HepG2 (cell line): ENCODE results near the gene ASB16. TPM values are rescaled to one million over a fixed set of nuclear protein-coding genes. Genes with fewer than 3 reads are reported as not detected.

Experiments
- ARNT2 ChIP-seq: sonication (generic); formaldehyde crosslinking; IDR thresholded peaks from 2 replicates; pipeline ENCODE4 v1.8.0; 2022; ENCODE audit warnings: mild to moderate bottlenecking, low read depth, missing genetic modification reagents, moderate library complexity
- ELF3 ChIP-seq: IDR thresholded peaks from 2 replicates; pipeline ENCODE4 v1.6.1; 2016; ENCODE audit warnings: missing genetic modification reagents, missing compliant biosample characterization
- ETS1 ChIP-seq: sonication (generic); formaldehyde crosslinking; IDR thresholded peaks from 2 replicates; pipeline ENCODE4 v1.4.0; 2020; ENCODE audit warnings: missing genetic modification reagents
- GMEB2 ChIP-seq: IDR thresholded peaks from 2 replicates; pipeline ENCODE4 v1.6.1; 2016; ENCODE audit warnings: missing biosample characterization, missing genetic modification reagents, low read depth
- GTF2F1 ChIP-seq: fragments of 150-350 bp; IDR thresholded peaks from 2 replicates; pipeline ENCODE4 v1.6.1; 2014; ENCODE audit warnings: low read length
- KDM5B ChIP-seq: sonication (generic); formaldehyde crosslinking; IDR thresholded peaks from 2 replicates; pipeline ENCODE4 v1.4.0; 2020; ENCODE audit warnings: missing genetic modification reagents, mild to moderate bottlenecking, borderline replicate concordance
- RBAK ChIP-seq: sonication (generic); formaldehyde crosslinking; IDR thresholded peaks from 2 replicates; pipeline ENCODE4 v1.5.1; 2020; ENCODE audit warnings: mild to moderate bottlenecking, missing genetic modification reagents
- SKI ChIP-seq: fragments of 450-650 bp; IDR thresholded peaks from one replicate; pipeline ENCODE4 v1.6.1; 2018; ENCODE audit warnings: mild to moderate bottlenecking; ENCODE audit not compliant: partially characterized antibody
- SMAD3 ChIP-seq: sonication (generic); formaldehyde crosslinking; IDR thresholded peaks from 2 replicates; pipeline ENCODE4 v1.4.0; 2020; ENCODE audit warnings: missing genetic modification reagents
- SMAD9 ChIP-seq: sonication (generic); formaldehyde crosslinking; IDR thresholded peaks from 2 replicates; pipeline ENCODE4 v1.5.1; 2020; ENCODE audit warnings: mild to moderate bottlenecking, missing genetic modification reagents
- SP2 ChIP-seq: sonication (generic); formaldehyde crosslinking; IDR thresholded peaks from 2 replicates; pipeline ENCODE4 v1.5.1; 2020; ENCODE audit warnings: mild to moderate bottlenecking, missing genetic modification reagents
- SUZ12 ChIP-seq: fragments of 150-350 bp; IDR thresholded peaks from 2 replicates; pipeline ENCODE4 v1.6.1; 2014; ENCODE audit warnings: low read depth, low read length
- TERF1 ChIP-seq: sonication (generic); formaldehyde crosslinking; IDR thresholded peaks from 2 replicates; pipeline ENCODE4 v1.8.0; 2022; ENCODE audit warnings: mild to moderate bottlenecking, missing genetic modification reagents, moderate library complexity
- THAP7 ChIP-seq: sonication (generic); formaldehyde crosslinking; IDR thresholded peaks from 2 replicates; pipeline ENCODE4 v1.8.1; 2023; ENCODE audit warnings: mild to moderate bottlenecking, missing genetic modification reagents
- TP53 ChIP-seq: sonication (generic); formaldehyde crosslinking; conservative IDR thresholded peaks from 2 replicates; pipeline ENCODE4 v1.4.0; 2020; ENCODE audit warnings: missing genetic modification reagents
- TRIM24 ChIP-seq: sonication (generic); formaldehyde crosslinking; IDR thresholded peaks from 2 replicates; pipeline ENCODE4 v1.8.0; 2022; ENCODE audit warnings: mild to moderate bottlenecking, missing genetic modification reagents
- ZMYM3 ChIP-seq: sonication (generic); formaldehyde crosslinking; IDR thresholded peaks from 2 replicates; pipeline ENCODE4 v1.5.1; 2020; ENCODE audit warnings: mild to moderate bottlenecking, missing genetic modification reagents
- ZNF10 ChIP-seq: sonication (generic); formaldehyde crosslinking; IDR thresholded peaks from 2 replicates; pipeline ENCODE4 v1.4.0; 2020; ENCODE audit warnings: mild to moderate bottlenecking, low read depth, missing genetic modification reagents, borderline replicate concordance
- ZNF275 ChIP-seq: sonication (generic); formaldehyde crosslinking; IDR thresholded peaks from 2 replicates; pipeline ENCODE4 v1.8.0; 2022; ENCODE audit warnings: missing genetic modification reagents, mild to moderate bottlenecking, inconsistent platforms, borderline replicate concordance
- ZNF512 ChIP-seq: sonication (generic); formaldehyde crosslinking; IDR thresholded peaks from 2 replicates; pipeline ENCODE4 v1.4.0; 2020; ENCODE audit warnings: mild to moderate bottlenecking, missing genetic modification reagents
- ZNF580 ChIP-seq: IDR thresholded peaks from 2 replicates; pipeline ENCODE4 v1.6.1; 2016; ENCODE audit warnings: low read depth, borderline replicate concordance
- ZNF644 ChIP-seq: IDR thresholded peaks from 2 replicates; pipeline ENCODE4 v1.6.1; 2016; ENCODE audit warnings: low read depth
- ZSCAN22 ChIP-seq: sonication (generic); formaldehyde crosslinking; IDR thresholded peaks from 2 replicates; pipeline ENCODE4 v1.4.0; 2020; ENCODE audit warnings: mild to moderate bottlenecking, missing genetic modification reagents
- polyA plus RNA-seq, 8 experiments: library from polyadenylated mRNA; depleted of rRNA in 3 of 8; stranded (reverse) in 7 of 8; unstranded in 1 of 8; fragments of >200 nt; fragmentation: Illumina TruSeq in 4 of 8; extraction: Trizol in 4 of 8; gene quantifications; 2 replicates each; pipeline versions ENCODE4 v1.2.1 to v1.2.3, GENCODE V29; 2011 to 2016; ENCODE audit warnings: low read depth in 4 of 8, missing spikeins in 1 of 8, mixed read lengths in 1 of 8; ENCODE audit not compliant: insufficient read depth in 1 of 8
- total RNA-seq, 5 experiments: library from RNA; depleted of rRNA; stranded (reverse); fragments of >200 nt; fragmentation: Illumina TruSeq; extraction: Trizol; gene quantifications; 2 replicates each; pipeline ENCODE4 v1.2.3, GENCODE V29; 2016; ENCODE audit warnings: low read depth in 1 of 5

ASB16 gene
- total and polyA plus RNA-seq, 2 of the 13 experiments (the other 11 are each of a cell fraction or from before 2014, with no cell fraction given): 0.07 TPM; not detected in 1

- no peak for TF ChIP-seq GMEB2 (CRISPR knock-in tag)
- peak; percentile 68 for TF ChIP-seq ELF3 (CRISPR knock-in tag)
- no peak; the same call in 1 of the 2 replicates for TF ChIP-seq THAP7
- TF ChIP-seq SKI: no peak
- peak; percentile 45; the same call in 1 of the 2 replicates for TF ChIP-seq ZNF580 (CRISPR knock-in tag)
- TF ChIP-seq TRIM24 (CRISPR knock-in tag): no peak
- TF ChIP-seq ZNF512 (CRISPR knock-in tag): no peak
- no peak; the same call in 1 of the 2 replicates for TF ChIP-seq ARNT2
- TF ChIP-seq KDM5B (CRISPR knock-in tag): no peak
- no peak for TF ChIP-seq ZNF275 (CRISPR knock-in tag)
- TF ChIP-seq ETS1 (CRISPR knock-in tag): no peak
- TF ChIP-seq ZNF644: no peak
- no peak for TF ChIP-seq RBAK (CRISPR knock-in tag)
- TF ChIP-seq TP53: no peak
- no peak for TF ChIP-seq ZSCAN22 (CRISPR knock-in tag)
- no peak for TF ChIP-seq SP2 (CRISPR knock-in tag)
- no peak for TF ChIP-seq TERF1 (CRISPR knock-in tag)
- TF ChIP-seq SMAD9: no peak
- TF ChIP-seq SUZ12: no peak
- no peak for TF ChIP-seq ZNF10
- no peak for TF ChIP-seq ZMYM3
- no peak; the same call in 1 of the 2 replicates for TF ChIP-seq SMAD3 (CRISPR knock-in tag)
- TF ChIP-seq GTF2F1: no peak
Observed at GRCh38 chr17:44218344-44219107, 48.0 kb downstream of the ASB16 start (continued).
